HG03565 (cell line): Measurements from ENCODE around the gene ESR1.
"Not testable (repeated sequence)": the region's sequence is repeated elsewhere in the genome, so short reads cannot be mapped to it uniquely, and the experiment has no call there.

Source experiments
- ATAC-seq: cut with Tn5 transposase; IDR thresholded peaks from one replicate; pipeline ENCODE4 v1.9.1; 2021; ENCODE audit warnings: mild to moderate bottlenecking, moderate library complexity; ENCODE audit not compliant: unreplicated experiment

The ESR1 gene

DNA sequence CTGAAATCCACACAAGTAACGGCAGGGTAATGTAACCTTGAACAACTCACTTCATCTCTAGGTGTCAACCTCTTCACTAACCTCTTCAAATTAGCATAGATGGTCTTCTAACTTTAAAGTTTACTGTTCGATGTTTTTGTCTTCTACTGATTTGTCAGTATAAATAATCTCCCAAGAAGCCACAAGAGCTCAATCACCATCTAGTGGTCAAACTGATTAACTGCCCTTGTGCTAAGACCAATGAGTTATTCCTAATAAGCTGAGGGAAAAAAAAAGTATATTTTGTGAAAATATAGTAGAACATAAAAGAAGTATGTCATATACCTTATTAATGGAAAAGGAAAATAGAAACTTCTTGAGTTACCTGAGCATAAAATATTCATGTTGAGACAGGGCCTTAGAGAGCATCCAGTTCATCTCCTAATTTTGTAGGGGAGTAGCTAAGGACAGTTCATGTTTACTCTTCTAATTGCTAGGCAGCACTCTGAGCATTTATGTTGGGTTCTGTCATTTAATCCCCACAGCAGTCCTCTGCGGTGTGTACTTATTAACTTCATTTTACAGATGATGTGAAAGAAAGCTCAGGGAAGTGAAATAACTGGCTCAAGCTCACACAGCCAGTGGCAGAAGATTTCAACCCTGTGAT is 317.1 kb downstream of the ESR1 start:
- ATAC-seq: peak; percentile 84

DNA sequence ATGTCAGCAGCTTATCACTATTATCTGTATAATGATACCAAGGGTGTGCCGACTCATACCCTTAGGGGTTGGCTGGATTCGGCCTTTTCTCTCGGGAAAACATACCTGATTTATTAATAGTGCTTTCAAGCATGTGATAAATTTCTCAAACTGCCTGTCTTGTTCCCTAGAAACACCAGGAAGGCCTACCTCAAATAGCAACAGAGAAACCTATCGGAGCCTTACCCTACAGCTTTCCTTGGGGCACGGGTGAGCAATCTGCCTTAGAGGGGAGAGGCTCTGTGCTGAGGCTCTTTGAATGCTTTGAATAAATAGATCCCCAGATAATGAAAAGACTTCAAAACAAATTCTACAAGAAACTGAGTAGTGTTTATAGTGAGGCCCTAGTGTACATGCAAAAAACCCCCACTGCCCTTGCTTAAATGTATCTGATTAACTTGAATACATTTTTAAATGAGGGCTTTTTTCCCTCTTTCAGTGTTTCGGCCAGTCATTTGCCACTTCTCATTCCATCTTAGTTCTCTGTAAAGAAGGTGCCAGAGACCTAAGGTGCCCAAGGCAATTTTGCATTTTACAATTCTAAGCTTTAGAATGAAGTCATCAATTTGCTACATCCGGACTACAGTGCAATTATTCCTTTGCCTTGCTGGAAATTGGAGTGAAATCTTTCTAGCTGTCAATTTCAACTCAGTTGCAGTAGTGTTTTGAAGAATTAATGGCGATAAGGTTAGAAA is 320.1 kb downstream of the ESR1 start:
- ATAC-seq: no peak

DNA sequence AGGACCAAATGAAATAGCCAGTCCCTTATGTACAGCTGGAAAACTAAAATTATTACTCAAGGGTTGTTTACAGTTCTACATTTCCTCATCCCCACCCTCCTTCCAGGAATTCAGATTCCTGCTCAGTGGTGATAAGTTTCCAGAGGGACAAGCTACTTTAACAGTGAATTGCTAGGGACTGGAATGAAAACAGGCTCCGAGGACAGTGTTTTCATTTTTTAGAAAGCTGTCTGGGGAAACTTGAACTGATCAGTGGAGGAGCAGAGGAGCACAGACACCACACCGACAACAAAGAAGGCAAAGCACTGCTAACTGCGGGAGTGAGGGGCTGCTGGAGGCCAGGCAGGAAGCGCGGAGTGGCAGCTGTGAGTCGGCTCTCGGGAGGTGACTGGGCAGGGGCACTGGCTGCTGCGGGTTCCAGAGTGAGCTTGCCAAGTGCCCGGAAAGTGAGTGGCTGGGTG is 322.2 kb downstream of the ESR1 start:
- ATAC-seq: no peak

DNA sequence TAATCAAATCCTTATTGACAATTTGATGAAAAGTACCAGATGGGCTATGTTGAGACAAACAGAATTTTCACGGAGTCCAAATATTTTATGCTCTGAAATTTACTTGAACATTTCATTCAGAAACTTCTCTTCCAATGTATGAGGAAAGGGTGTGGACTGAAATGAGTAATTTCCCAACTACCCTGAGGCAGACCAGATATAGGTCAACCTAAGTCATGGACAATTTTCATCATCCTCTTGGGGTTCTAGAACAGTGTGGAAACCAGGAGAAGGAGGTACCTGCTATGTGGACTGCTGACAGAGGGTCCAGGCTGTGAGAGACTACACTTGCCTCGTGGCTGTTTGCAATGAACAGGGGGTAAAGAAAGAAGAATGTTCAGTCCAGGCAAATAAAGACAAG is 323.0 kb downstream of the ESR1 start:
- no peak for ATAC-seq

DNA sequence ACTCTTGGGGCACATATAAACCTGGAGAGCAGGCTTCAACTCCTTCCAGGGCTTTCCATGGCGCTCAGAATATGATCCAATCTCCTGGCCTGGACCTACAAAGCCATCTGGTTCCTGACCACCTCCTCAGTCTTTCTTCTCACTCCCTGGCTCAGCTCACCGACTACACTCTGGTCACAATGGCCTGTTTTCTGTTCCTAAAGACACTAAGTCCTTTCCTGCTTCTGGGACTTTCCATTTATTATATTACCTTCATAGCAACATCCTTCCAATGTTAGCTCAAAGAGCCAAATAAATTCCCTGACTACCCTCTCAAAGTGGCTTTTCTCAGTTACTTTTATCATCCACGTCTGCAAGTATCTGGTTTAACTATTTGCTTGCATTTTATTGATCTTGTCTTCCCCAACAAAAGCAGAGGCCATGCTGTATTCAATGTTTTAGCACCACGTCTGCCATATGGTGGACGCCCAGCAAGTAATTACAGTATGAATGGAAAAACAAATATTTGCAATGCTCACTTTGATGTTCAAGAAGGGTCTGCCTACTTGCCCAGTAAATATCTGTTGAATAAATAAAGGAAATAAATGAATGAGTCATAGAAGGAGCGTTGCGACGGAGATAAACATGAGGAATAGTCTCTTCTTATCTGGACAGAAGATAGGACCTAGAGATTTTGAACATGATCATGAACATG is 328.4 kb downstream of the ESR1 start:
- ATAC-seq: no peak

DNA sequence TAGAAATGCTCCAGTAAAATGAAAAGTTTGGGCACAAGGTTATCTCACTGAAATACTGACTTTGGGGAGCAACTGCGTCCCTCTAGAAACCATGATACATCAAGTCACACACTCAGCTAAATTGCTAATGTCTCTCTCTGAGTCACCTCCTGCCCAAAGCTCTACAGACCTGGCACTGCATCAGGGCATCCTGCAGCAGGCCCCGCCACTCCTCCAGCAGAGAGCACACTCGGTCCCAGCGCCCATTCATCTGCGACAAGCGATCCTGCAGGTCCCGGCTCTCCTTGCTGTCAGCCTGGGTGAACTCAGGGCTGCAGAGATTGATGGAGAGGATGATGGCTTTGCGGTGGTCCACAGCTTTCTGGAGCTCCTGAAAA is 329.0 kb downstream of the ESR1 start:
- no peak for ATAC-seq

DNA sequence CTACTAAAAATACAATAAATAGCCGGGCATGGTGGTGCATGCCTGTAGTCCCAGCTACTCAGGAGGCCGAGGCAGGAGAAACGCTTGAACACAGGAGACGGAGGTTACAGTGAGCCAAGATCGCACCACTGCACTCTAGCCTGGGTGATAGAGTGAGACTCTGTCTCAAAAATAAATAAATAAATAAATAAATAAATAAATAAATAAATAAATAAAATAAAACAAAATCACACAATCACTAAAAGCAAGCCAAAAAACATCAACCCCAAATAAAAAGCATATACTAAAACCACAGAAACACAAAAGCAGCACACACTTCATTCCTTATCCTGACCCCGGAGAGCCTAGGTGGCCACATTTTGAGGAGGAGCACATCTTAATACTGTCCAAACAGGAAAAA is 330.9 kb downstream of the ESR1 start:
- ATAC-seq: not testable (repeated sequence)

DNA sequence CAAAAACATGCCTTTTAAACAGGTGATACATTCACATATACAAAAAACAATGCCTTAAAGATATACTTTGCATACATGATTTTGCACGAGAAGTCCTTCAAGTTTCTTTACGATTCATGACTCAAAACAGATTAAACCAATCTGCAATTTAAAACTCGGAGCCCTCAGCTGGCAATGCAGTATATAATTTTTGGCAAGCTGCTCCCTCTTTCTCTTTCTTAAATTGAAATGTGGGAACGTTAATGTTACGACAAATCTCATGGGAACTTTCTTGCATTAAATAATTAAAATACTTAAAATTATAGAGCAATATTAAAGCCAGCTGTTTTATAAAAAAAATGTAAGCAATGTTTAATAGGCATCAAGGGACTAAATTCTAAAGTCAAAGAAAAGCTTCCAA is 334.6 kb downstream of the ESR1 start:
- no peak for ATAC-seq

DNA sequence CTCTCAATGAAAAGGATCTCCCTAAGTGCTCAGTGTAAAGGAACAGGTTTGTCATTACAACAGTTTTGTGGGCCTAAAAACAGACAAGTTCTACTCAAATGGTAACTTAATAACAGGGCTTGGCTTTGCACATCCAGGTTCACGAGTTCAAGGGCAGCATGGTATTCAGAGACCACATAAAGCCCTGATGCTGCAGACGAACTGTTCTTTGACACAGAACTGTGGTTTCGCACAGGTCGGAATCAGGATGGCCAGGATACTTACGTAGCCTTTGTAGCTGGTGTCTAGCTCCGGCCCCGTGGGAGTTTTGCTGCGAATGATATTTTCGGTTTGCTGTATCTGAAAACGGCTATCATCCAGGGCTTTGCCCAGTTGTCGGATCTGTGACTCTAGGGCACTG is 335.9 kb downstream of the ESR1 start:
- ATAC-seq: no peak

DNA sequence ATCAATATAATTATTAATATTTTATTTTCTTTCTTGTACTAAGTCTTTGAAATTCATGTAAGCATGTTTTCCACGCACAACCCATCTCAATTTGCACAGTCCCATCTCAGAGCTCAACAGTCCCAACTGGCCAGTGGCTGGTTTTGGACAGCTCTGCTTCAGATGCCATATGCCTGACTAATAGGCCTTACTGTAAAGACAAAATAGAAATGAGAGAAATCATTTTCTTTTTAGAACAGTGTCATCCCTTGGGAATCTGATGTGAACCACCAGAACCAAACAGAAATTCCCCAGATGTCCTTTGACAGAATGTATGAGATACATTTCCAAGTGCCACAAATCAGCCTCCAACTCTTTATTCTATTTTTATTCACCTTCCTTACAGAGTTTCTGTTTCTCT is 338.9 kb downstream of the ESR1 start:
- no peak for ATAC-seq

DNA sequence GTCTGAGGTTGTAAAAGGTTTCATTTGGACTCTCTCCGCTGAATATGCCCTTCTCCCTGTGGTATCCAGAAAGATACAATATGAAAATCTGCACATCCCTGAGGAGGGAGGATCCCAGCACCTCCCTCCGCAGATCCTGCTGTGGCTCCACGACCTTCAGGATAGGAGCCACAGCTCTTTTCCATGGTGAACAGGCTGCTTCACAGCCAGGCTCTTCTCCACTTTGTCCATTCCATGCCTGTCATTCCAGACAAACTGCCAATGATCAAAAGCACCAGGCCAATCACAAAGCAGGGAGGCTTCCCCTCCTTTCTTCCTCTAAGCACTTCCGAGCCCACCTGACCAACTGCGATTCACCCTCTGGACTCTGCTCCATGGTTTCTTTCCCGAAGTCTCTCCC is 339.8 kb downstream of the ESR1 start:
- ATAC-seq: no peak

DNA sequence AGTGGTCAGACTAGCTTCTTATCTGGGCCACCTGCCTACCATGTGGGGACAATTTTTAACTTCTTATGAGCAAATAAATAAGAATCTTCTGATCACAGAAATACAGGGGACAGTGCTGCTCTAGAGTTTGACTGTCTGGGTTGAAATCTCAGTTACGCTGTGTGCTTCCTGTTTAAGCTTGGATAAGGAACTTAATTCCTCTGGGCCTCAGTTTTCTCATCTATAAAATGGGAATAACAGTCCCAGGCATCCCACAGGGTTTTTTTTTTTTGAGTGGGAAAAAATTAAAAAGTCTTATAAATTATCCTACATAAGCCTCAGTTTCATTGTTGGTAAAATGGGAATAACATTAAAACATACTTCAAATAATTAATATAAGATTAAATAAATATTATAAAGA is 340.9 kb downstream of the ESR1 start:
- no peak for ATAC-seq

DNA sequence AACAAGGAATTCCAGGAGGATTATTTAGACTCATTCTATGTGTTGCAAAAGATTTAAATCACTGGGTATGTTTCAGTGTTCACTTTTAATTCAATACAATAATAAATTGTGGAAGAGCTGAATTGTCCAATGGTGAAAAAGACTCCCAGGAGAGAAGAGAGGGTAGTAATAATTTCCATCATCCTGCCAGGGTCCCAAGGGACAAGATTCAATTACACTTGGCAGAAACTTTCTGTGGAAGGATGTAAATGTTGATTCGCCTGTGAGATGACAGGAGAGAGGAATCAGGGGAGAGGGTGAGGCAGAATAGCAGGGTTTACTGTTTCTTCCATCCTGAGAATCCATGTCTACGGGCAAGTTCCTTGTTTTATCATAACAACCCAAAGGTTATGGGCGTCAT is 342.7 kb downstream of the ESR1 start:
- ATAC-seq: no peak

DNA sequence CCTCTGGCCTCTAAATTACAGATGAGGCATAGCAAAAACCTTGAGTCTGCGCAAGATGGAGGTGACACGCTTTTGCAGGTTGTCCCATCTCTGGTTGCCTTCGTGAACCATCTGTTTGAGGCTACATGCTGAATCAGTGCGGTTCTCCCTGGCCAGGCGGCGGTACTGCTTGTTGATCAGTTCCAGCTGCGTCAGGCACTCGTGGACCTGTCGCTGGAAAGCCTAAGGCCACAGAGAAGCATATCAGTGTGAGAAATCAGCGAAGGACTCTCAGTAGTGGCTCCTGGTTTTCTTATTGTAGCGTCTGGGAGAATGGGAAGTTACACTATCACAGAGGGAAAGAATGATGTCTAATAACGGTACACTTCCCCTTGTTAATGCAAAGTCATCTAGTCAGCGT is 344.4 kb downstream of the ESR1 start:
- no peak for ATAC-seq

DNA sequence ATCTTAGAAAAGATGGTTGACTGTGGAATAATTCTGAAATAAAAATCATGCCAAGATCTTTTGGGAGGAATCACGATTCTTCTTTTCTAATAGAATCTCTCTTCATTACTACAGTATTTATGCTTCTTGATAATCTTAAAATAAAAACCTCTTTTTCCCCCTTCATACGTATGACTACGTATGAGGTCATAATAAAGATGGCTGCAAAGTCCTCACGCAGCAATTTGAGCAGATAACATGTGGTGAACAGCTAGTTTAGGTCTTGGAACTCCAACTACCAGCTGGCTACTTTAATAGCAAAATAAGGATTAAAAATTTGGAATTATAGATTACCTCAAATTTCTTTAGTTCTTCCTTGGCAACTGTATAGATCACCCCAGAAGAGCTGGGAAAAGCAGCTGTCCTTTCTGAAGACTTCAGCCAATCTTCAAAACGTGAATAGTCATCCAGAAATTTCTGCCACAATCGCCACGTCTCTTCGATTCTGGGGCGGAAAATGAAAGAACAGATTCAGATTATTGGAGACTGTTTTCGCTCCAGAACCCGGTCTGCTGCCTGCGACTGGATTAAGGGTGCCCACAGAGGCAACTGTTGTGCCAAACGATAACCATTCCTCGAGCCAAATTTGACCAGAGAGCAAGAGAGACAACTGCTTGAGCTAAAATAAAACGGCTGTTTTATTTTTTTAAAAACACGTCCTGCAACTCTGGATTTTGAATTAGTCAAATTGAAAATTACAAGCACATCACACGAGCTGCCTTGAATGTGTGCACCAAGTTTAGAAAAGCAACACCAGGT is 347.3 kb downstream of the ESR1 start:
- no peak for ATAC-seq

DNA sequence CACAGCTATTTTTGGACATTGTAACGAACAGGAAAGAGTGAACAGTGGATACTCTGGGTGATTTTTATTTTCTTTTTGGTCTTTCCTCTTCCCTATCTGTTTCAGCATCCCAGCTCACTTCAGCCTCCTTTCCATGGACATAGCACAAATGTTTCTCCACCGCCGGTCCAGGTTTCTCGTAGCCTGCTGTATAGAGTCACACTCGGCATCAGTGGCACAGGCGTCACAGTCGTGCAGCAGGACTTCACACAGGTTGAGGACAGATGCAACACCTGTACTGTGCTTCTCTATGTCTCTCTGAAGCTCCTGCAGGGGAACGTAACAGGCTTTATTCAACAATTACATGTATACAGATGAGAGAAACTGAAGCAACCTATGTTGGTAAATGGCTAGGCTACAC is 348.3 kb downstream of the ESR1 start:
- ATAC-seq: no peak

DNA sequence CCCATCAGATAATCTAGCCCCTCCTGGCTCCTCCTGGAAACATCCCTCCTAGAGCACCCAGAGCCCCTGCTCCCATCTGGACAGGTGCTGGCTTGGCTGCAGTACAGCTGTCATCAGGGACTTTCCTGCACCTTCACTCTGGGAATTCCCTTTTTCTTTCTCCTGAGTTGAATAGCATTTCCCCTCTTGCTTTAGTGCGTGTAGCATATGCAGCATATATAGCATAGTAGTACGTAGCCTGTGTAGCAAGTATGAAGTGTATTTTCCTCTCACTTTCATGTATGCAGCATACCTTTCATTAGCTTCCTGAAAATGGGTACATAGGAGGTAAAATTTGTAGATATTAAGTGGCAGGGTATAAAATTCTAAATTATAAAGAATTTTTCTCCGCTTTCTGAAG is 352.9 kb downstream of the ESR1 start:
- ATAC-seq: peak; percentile 96

DNA sequence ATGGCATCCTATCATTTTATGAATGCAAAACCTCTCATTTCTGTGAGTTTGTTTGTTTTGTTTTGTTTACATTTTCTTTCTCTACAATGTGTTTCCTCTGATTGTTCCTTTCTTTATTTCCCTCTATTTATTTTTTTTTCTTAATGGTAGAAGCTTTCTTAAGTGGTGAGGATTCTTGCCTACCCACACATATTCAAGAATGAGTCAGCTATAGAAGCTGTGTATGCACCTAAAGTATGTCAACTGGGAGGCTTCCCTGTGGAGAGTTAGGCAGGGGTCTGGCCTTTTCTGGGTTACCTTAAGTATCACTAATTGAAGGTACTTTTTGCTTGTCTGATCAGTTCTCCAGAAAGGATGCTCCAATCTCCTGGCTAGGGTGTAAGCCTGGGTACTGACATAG is 354.0 kb downstream of the ESR1 start:
- ATAC-seq: peak; percentile 45

DNA sequence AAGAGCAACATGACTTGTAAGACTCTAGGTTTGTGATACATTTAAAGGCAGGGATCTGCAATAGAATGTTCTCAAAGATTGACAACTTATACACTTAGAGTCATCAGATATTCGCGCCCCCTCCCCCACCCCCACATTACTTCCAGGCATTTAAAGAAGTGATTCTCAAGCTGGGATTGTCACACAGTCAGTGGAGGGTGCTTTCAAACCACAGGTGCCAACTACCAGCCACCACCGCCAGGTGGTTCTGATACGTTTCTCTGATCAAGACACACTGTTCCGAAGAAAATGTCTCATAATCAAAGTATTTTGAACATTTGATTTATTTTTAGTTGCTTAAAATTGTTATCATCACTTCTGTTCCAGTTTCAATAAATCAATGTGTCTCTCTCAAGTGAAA is 357.5 kb downstream of the ESR1 start:
- no peak for ATAC-seq

DNA sequence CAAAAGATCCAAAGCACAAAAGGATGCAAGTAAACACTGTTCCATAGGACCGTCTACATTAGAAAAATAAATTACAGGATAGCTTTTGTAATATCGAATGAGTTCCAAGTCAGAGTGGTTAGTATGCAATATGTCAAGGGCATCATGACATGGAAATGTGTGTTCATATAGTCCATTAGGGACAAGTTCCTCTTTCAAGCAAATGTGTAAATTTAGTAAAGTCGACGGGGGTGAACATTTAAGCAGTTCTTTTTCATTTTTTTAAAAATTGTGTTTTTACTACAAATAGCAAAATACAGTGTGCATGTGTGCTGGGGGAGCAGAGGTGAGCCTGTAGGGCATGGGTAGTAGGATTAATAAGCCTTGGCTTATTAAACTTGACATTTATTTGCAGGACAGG is 359.0 kb downstream of the ESR1 start:
- ATAC-seq: no peak

DNA sequence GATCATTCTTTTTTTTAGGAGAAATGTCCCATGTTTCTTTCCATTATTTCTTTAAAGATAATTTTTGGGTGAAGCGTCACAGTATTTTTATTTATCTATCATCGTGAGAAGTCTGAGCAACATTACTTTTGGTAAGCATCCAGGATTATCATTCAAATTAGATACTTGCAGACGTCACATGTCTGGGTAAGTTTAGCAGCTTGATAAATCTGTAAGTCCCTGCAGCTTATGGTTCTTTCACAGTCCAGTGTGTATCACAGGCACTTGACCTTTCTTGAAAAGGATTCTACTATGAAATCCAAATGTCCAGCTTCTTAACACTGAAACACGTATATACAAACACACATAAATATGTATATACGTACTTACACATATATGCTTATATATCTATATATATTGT is 359.4 kb downstream of the ESR1 start:
- no peak for ATAC-seq
